Activated CD4-positive, alpha-beta T cell treated with anti-CD3 and anti-CD28 coated beads for 4 hours (primary cell): ENCODE measurements around the gene ETV5.

Experiments
- DNase-seq, 2 donors: peaks; one replicate each; pipeline ENCODE4 v3.0.0-alpha.2; 2020

The ETV5 gene

DNA sequence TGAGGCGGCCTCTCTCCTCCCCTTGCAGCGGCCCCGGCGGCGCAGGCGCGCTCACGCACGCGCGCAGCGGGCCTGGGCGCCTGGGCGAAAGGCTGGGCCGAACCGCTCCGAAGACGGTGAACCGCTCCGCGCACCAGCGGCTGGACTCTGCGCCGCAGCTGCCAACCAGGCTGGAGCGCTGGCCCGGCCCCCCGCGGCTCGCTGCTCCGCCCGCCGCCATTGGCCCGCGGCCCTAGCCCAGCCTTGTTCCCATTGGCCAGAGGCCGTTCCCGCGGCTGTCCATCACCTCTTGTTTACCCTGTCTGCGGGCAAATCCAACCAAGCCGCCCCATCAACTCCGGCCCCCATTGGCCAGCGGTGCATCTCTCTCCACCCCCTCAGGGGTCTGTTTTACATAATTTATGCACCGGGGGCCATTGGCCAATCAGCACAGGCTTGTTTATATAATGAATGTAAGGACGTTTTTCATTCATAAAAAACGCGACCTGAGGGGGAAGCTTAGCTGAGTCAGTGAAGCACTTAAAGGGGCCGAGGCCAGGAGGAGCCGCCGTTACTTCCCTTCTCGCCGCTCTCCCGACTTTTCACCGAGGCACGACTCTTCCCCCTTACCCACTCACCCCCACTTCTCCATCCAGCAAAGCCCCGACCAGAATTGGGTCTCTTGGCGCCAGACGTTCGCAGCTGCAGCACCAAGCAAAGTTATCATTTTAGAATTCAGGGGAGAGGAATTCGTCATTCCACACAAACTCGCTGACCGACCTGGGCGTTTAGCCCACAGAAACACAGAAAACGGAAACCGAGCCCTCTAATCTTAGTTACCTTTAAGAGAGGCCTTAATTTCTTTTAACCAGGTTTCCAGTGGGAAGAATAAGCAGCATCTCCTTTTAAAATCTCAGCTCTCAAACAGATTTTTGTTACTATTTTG is at the start of gene ETV5:
TSS of gene ETV5 (minus strand) at position 149 of the 925 bp plus-strand sequence. CDS start 3,221 bp downstream, outside the sequence.
- peak; percentile 80 for DNase-seq

- no peak for DNase-seq
These were observed 45.8 kb upstream of the ETV5 start for GRCh38 chr3:186154641-186155040.

GRCh38 chr3:186152889-186153292 is 44.0 kb upstream of the ETV5 start:
- DNase-seq = no peak

DNA sequence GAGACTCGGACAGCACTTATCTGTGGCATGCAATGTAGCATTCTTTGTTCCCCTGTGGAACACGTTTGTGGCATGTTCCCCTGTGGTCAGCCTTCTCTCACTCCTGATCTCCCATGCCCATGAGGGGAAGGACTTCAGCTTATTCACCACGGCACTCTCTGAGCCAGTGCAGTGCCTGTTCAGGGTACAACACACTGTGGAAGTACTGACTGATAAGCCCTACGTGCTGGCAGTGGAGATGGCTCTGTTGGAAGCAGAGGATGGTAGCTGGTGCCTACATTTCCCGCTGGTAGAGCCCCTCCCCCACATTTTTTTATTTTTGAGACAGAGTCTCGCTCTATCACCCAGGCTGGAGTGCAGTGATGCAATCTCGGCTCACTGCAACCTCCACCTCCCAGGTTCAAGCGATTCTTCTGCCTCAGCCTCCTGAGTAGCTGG is 43.5 kb upstream of the ETV5 start:
- no peak for DNase-seq

DNA sequence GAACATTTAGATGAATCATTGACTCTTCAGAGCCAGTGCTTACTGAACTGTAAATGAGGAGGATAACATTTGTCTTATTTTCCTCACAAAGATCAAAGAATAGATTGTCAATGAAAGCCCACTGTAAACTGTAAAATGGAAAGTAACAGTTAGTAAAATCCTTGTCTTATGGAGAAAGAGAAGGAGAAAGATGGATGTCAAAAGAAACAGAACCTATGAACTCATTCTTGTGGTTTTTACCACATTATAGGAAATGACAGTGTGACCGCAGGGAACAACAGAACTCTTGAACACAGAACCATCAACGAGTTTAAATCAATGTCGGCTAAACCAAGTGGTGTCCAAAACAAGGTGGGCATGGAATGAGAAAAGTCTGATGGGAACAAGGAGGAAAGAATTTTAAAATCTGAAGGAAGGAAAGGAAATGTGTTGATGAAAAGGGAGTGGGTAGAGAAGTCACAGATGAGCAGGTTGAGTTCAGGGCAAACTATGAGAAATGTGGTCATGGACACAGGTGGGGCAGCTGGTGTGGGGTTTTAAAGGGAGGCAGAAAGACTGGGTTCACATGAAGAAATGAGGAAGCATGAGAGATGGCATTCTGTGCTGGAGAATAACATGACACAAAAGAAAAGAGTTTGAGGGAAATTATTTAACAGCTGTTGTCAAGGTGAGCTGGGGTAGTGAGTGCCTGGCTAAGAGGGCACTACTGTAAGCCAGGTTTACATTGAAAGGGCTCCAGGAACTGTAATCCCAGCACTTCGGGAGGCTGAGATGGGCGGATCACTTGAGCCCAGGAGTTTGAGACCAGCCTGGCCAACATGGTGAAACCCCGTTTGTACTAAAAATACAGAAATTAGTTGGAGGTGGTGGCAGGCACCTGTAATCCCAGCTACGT is 42.4 kb upstream of the ETV5 start:
- no peak for DNase-seq

DNA sequence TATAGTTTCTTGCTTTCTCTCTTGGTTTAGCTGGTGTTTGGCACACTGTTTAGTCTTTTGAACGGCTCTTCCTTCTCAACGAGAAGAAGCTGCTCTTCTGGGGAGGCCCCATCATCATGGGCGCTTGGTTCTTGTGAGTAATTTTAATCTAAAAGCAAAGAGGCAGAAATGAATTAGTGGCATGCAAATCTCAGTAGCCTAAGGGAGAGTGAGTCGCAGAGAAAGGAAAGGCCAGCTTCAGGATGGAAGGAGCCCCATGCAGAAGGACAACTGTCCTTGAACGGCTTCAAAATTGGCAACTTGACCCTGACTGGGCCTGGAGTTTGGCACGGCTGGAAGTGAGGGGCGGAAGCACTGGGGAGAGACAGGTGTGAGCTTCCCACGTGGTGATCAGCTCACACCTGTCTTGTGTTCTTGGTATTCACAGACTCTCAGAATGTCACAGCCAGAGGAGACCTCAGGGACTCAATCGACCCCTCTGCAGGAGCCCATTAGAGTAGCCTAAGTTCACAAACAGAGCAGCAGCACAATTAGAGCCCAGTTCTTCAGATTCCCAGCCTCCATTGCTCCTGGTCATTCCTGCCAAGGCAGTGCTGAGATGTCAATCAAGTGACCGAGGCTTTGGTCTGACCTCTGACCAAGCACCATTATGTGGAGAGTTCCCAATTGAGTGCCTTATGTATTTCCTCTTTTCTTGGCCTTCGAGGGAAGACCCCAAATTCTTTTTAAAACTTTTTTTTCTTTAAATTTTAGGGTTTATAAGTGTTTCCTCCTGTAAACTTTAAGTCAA is 41.3 kb upstream of the ETV5 start:
- DNase-seq = no peak

- DNase-seq = no peak
These were observed 40.6 kb upstream of the ETV5 start for GRCh38 chr3:186149319-186149960.

DNA sequence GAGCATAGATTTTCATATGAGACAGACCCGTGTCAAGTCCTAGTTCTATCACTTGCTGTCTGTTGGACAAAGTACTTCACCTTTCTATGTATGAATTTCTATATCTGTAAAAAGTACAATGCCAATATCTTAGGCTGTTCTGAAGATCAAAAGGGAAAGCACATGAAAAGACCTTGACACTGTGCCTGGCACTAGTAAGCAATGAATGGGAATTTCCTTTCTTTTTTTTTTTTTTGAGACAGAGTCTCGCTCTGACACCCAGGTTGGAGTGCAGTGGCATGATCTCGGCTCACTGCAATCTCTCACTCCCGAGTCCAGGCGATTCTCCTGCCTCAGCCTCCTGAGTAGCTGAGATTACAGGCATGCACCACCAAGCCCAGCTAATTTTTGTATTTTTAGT is 35.4 kb upstream of the ETV5 start:
- no peak for DNase-seq

DNA sequence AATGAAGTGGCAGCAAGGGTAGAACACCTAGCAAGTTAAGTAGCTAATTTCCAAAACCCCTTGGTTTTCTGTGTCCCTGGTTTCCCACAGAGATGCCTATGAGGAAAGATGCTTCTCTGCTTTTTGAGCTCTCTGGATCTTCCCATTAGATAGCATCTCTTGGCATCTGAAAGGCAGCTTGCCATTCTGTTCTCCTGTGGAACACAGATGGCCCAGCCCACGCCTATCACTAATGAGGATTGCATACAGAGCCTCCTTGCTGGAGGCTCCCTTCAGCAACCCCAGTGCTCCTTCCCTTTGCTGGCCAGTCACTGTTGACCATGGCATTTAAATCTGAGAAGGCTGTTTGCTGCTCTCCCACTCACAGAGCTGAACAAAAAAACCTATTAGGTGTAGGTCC is 34.4 kb upstream of the ETV5 start:
- no peak for DNase-seq

GRCh38 chr3:186142393-186142932 is 33.6 kb upstream of the ETV5 start:
- no peak for DNase-seq

DNA sequence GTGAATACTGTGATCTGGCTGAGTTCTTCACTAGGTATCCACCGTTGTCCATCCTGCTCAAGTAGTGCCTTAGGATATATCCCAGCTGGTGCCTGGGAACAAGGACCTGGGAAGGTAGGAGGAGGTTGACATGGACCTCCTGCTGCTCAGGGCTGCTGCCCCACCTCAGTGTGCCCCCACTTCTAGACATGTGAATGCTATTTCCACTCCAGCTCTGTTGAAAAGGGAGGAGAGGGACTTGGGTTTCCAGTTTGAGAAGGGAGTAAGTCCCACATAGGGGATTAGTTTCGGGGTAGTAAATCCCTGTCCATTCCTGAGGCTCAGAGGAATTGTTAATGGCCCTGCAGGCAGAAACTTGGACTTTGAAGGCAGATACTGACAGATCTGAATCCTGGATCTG is 32.9 kb upstream of the ETV5 start:
- DNase-seq = no peak

DNA sequence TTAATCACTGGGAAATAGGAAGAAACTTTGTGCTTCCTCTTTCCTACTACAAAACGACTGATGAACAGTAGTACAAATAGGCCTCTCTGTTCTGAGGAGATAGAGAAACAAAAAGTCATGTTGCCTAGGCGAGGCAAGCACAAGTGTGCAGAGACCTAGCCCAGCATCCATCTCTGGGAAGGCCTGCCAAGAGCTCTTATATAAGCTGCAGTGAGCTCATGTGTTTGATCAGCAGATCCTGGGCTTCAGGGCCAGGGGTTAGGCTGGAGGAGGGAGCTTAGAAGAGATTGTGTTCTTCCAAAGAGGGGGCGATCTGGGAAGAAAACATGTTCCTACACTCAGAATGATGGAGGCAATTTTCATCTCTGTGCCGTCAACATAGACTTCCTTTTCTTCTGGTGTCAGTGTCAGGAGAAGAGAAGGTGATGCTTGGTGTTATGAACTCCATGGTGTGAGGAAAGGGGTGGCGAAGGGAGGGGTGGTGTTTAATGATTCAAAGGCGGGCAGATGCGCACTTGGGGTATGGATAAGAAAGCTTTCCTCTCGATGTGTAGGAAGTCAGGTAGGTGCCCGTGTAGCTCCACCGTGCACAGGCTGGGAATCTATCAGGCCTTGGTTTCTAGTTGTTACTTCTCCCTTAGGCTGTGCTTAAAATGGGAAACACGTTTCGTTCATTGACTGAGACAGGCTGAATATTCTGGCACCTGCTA is 29.5 kb upstream of the ETV5 start:
- DNase-seq = no peak

- DNase-seq = no peak
These were observed 28.3 kb upstream of the ETV5 start for GRCh38 chr3:186137051-186137685.

DNA sequence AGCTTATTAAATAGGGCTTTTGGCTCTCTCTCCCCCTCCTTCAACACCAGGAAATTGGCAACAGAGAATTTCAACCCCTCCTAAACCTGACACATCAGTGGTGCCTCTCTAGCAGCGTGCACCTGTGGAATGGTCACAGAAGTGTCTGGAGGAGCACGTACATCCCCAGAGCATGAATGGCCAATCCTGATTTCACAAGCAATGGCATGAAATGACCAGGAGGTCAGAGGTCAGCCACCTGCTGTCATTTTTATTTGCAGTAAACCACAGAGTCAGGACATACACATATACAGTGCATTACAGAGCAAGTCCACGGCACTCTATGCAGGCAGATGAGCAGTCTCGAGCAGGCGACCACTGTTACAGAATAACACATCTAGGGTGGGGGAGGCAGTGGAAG is 25.1 kb upstream of the ETV5 start:
- no peak for DNase-seq

GRCh38 chr3:186132487-186132886 is 23.6 kb upstream of the ETV5 start:
- DNase-seq = no peak

DNA sequence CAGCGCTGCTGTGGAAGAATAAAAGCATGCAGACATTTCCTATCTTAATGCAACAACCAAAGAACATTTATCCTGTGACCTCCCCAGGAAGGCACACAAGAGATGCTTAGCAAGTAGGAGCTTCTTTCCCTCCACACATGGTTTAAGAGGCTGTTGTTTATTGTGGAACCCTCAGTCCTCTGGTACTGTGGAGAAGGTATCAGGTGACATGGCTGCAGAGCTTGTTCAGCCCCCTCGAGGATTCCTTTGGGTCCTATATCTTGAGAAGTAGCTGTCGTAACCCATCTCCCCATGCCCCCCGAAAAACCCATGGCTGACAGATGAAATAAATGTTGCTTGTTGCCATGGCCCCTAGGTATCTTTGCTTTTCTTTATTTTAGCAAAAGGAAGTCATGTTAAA is 20.3 kb upstream of the ETV5 start:
- no peak for DNase-seq

- no peak for DNase-seq
These were observed 19.3 kb upstream of the ETV5 start for GRCh38 chr3:186128158-186128557.

GRCh38 chr3:186127463-186127862 is 18.6 kb upstream of the ETV5 start:
- DNase-seq = no peak

DNA sequence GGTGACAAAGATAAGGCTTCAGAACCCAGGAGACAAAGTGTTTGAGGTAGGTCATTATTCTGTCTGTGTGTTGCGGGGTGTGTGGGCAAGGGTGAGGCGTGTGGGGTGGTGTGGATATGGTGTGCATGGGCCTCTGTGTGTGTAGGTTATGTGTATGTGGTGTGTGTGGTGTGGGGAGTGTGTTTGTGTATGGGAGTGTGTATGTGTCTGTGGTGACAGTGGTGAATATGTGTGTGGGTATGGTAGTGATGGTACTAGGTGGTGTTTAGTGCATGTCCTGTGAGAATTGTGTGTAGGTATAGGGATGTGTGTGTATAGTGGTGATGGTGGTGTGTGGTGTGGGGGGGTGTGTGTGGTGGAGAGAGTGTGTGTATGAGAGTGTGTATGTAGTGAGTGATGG is 16.2 kb upstream of the ETV5 start:
- no peak for DNase-seq

- no peak for DNase-seq
These were observed 15.7 kb upstream of the ETV5 start for GRCh38 chr3:186124592-186124991.

DNA sequence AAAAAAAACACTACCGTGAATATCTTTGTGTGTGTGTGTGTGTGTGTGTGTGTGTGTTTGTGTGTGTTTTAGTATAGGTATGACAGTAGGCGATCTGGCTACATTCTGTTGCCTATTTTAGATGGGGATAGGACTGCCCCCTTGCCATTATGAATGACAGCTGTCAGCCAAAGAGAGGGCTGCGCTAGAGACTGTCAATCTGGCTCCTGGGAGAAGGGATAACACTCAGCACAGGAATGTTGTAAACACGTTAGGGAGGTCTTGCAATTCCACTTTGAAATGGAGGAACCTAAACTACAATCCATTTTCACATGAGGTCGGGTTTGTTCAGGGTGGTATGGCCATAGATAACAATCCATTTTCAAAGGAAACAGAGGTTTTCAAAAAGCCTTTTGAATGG is 14.1 kb upstream of the ETV5 start:
- DNase-seq = no peak
